GM18508 (cell line): ENCODE data around the gene SMLR1.
A peak's percentile ranks its signal among the peaks of the same experiment; 100 is the strongest.

ENCODE experiments used
- ATAC-seq: cut with Tn5 transposase; IDR thresholded peaks from one replicate; pipeline ENCODE4 v1.9.1; 2021; ENCODE audit warnings: moderate number of reproducible peaks; ENCODE audit not compliant: insufficient read depth, unreplicated experiment

SMLR1 gene

GRCh38 chr6:130885392-130886192 lies 58.4 kb downstream of the SMLR1 start:
- ATAC-seq = peak; percentile 85
